ENCODE measurements around the gene CPM.
"Not testable (repeated sequence)": the region's sequence is repeated elsewhere in the genome, so short reads cannot be mapped to it uniquely, and the experiment has no call there.

The CPM gene

DNA sequence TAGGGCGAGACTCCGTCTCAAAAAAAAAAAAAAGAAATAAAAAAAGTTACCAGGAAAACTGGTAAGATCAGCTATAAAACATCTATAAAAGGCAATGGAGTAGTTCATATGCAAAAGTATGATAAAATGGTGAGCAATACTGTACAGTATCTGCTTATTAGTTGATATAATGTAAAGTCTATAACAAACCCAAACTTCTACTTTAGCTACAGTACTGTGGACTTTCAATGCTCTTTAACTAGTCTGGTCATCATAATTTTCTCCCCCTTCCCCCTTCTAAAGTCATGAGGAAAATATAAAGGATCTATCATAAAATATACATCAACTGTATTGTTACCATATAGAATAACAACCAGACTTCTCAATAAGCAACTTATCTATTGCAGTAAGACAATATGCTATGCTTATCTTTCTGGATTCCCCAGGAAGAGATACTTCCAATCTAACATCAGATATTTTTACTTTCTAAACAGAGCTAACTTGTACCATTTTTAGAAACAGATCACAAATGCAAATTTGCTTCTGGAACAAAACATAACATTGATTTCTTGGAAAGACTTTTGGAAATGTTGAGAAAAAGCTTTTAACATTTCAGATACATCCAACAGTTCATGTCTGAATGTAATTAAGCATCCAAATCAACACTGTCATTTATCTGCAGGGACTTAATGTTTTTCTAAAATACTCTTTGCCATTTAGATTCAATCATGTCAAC is 81.2 kb downstream of the CPM start:
- DNase-seq (ENCODE audit: low spot score) = no peak

DNA sequence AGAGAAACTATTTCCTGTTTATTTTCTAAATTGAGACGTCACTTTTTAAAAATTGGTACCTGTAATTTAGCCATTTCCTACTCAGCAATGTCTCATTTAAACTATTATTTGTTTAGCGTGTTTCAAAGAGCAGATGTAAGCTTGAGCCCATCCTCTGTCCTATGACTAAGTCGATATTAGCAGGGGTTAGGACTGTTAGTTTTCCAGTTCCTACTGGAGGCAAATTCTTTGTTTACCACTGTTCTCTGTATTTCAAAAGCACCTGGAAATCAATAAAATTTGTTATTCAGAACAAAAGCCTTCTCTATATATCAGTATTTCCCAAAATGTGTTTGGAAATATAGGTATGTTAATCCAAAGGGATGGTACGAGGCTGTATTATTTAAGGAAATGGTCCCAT is 82.6 kb downstream of the CPM start:
- no peak for DNase-seq (ENCODE audit: low spot score)

DNA sequence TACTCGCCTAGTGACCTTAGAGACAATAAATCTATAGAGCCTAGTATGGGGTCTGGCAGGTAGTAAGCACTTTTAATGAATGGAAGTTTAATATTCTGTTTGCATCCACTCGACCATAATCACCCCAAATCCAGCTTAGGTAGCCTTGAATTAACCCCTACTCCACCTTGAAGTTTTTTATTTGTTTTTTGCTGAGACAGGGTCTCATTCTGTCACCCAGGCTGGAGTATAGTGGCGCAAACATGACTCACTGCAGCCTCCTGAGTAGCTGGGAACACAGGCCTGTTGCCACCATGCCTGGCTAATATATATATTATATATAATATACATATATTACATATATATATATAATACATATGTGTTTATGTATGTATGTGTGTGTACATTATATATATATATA is 86.2 kb downstream of the CPM start:
- no peak for DNase-seq (ENCODE audit: low spot score)

DNA sequence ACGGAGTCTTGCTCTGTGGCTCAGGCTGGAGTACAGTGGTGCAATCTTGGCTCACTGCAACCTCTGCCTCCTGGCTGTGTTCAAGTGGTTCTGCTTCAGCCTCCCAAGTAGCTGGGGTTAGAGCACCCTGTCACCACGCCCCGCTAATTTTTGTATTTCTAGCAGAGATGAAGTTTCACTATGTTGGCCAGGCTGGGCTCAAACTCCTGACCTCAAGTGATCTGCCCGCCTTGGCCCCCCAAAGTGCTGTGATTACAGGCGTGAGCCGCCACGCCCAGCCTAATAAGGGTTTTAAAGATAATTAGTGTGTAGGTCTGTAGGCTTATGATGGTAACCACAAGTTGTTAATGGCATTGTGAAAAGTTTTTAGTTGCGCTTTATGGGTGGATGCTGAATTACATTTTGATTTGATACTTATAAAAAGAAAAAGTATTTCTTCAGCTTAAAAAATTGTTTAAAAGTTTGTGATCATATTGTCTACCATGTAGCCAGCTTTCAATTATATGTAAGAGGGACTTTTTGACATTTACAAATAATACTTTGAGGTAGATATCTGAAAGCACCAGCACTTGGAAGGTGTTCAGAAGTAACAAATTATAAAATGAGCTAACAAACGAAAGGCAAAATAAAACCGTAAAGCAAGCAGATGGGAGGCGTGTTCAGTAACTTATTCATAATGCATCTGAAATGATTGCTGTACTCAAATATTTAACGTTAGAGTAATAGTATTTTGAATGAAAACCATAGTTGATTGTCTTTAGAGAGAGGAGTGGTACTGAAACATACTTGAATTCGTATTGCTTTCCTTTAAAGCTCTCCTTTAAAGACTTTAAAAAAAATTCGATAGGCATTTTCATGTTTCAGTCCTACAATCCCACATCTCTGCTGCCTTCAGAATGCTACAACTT is 87.9 kb downstream of the CPM start:
- no peak for DNase-seq (ENCODE audit: low spot score)

DNA sequence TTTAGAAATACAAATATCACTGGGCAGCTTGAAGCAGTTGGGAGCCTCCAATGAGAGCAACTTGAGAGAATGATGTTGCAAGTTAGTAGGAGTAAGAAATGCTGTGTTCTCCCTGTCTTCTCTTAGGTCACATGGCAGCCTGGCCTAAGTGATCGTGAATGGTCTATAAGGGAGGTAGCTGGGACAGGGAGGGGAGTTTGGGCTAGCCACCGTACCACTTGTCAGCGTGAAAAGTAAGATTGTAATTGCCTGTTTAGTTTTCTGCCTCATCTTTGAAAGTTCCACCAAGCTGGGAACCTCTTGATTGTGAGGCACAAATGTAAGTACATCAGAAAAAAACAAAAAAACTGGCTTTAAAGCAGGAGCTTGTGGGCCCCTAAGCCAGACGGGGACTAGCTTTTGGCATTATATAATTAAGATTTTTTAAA is 88.6 kb downstream of the CPM start:
- no peak for DNase-seq (ENCODE audit: low spot score)

DNA sequence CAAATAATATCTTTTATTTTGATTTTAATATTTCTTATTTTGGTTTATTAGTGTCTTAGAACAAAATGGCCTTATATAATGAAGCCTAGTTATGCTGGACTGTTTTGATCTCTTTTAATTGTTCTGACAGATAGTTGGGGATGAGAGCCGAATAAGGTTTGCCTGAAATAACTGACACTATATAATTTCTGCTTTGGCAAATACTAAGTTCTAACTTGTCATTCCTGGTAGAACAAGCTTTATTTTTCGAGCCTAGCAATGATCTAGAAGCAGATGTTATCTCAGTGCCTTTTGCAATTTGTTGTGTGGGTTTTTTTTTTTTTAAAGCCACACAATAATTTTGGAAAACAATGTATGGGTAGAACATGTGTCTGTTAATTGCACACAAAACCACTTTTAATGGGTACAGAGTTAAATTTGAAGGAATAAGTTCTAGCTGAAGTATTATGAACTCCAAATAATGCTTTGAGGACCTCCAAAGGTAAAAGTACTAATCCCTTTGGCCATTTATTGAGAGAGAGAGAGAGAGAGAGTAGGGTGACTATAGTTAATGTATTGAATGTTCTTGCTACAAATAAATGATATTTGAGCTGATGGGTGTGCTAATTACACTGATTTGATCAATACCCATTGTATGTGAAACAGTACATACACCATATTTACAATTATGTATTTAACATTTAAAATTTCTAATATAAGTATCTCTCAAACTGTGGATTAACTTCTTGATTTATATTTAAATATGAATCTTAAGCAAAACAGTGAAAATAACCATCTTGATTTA is 90.0 kb downstream of the CPM start:
- DNase-seq (ENCODE audit: low spot score) = no peak

DNA sequence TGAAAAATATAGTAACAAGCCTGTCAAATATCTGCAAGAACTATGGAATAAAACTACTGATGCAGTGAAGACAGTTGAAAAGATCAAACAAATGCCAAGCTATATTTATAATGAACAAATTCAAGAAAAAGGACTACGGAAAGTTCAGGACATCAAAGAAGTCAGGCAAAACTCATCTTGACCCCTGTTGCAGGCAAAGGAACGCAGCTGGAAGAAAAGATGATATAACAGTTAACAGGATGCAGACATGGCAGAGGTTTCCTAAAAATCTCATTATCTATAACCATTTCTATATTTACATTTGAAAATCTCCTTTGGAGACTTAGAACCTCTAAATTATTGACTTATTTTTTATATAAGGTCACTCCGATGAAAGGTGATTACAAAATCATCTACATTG is 90.8 kb downstream of the CPM start:
- no peak for DNase-seq (ENCODE audit: low spot score)

DNA sequence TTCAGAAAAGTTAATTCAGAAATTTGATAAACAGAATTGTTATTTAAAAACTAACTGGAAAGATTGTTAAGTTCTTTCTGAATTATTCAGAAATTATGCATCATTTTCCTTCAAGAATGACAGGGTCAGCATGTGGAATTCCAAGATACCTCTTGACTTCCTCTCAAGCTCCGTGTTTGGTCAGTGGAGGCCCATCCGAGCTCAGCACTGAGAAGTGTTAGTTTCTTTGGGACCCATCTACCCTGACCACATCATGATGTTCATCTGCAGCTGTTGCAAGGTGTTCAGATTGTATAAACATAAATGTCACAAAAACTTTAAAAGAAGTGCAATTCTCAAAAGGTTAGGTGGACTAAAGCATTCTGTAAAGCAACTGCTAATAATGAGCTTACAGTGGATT is 91.3 kb downstream of the CPM start:
- DNase-seq (ENCODE audit: low spot score) = no peak

DNA sequence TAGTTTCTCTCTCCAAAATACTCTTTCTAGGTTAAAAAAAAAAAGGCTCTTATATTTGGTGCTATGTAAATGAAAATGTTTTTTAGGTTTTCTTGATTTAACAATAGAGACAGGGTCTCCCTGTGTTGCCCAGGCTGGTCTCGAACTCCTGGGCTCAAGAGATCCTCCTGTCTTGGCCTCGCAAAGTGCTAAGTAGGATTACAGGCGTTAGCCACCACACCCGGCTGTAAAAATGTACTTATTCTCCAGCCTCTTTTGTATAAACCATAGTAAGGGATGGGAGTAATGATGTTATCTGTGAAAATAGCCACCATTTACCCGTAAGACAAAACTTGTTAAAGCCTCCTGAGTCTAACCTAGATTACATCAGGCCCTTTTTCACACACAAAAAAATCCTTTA is 91.8 kb downstream of the CPM start:
- DNase-seq (ENCODE audit: low spot score) = not testable (repeated sequence)

DNA sequence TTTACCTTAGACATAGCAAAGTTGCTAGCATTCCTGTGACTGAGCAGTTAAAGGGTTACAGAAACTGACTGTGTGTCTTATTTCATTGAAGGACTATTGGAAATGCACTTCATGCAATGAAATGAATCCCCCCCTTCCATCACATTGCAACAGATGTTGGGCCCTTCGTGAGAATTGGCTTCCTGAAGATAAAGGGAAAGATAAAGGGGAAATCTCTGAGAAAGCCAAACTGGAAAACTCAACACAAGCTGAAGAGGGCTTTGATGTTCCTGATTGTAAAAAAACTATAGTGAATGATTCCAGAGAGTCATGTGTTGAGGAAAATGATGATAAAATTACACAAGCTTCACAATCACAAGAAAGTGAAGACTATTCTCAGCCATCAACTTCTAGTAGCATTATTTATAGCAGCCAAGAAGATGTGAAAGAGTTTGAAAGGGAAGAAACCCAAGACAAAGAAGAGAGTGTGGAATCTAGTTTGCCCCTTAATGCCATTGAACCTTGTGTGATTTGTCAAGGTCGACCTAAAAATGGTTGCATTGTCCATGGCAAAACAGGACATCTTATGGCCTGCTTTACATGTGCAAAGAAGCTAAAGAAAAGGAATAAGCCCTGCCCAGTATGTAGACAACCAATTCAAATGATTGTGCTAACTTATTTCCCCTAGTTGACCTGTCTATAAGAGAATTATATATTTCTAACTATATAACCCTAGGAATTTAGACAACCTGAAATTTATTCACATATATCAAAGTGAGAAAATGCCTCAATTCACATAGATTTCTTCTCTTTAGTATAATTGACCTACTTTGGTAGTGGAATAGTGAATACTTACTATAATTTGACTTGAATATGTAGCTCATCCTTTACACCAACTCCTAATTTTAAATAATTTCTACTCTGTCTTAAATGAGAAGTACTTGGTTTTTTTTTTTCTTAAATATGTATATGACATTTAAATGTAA is 93.5 kb downstream of the CPM start:
- no peak for DNase-seq (ENCODE audit: low spot score)

DNA sequence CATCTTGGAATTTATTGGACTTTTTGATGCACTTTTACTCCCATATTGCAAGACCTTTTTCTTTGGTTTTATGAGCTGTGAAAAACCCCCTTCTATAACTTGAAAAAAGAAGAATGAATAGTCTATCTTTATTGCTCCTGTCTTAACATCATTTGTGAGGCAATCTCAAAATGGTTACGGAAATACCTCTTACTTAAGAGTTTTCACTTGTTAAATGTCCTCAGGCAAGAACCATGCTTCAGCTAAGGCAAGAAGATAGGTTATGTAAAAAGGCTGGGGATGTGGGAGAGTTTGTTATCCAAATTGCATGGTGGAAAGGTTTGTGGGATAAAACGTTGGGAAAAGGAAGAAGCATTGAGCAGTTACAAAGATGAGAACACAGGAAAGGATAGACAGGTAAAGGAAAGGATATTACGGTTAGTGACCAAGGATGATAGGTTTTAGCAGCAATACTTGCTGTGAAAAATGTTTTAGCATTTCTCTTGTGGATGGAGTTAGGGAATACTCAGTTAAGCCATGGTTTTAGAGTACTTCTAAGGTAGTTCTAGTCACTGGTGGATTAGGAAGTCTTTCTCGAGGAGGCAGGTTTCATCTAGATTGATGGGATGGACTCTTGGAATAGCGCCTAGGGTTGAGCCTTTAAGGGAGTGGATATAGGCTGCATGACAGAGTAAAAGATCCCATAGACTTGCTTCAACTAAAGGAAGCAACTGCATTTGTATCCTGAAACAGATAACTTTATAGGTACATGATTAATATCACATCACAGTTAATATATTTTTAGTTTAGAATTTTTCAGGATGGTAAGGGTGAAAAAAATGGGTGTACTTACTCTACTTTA is 94.7 kb downstream of the CPM start:
- DNase-seq (ENCODE audit: low spot score) = no peak

DNA sequence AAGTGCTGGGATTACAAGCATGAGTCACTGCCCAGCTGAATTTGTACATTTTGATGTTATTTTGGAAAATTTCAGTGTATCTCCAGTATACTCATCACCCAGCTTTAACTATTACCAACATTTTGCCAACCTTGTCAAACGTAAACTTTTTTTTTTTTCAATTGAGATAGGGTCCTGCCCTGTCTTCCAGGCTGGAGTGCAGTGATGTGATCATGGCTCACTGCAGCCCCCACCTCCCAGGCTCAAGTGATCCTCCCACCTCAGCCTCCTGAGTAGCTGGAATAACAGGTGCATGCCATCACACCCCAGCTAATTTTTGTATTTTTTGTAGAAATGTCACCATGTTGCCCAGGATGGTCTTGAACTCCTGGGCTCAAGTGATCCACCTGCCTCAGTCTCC is 95.8 kb downstream of the CPM start:
- DNase-seq (ENCODE audit: low spot score) = no peak

DNA sequence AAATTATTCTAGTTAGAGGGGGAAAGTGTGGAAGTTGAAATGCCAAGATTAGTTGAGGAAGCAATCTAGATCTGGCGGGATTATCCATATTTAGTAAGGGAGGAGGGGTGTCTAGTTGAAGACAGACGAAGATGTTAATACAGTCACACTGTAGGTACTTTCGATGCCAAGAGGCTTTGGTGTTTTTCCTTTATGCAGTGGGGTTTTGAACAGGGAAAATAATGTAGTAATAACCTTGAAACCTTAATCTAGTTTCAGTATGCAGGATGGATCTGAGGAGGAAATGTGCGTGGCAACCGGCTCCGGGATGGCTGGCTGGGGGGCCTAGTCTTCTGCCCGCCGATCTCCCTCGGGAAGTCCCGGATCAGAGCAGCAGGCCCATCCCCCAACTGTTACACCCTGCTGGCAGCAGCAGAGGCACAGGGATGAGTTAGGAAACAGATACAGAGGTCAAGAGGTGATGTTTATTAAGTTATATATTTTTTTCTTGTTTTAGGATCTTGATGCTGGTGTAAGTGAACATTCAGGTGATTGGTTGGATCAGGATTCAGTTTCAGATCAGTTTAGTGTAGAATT is 97.5 kb downstream of the CPM start:
- no peak for DNase-seq (ENCODE audit: low spot score)

DNA sequence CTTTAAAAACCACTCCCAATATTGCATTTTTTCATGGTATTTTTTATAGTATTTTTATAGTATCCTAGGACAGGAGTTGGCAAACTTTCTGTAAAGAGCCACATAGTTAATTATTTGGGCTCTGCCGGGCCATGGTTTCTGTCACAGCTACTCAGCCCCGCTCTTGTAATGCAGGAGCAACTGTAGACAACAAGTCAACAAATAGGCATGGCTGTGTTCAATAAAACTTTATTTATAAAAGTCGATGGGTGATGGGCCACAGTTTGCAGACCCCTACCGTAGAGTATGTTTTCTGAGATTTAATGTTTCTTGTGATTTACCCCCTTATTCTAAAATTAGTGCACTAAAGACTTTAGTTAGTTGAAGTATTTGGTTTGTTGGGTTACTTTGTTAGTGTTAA is 99.5 kb downstream of the CPM start:
- DNase-seq (ENCODE audit: low spot score) = no peak

DNA sequence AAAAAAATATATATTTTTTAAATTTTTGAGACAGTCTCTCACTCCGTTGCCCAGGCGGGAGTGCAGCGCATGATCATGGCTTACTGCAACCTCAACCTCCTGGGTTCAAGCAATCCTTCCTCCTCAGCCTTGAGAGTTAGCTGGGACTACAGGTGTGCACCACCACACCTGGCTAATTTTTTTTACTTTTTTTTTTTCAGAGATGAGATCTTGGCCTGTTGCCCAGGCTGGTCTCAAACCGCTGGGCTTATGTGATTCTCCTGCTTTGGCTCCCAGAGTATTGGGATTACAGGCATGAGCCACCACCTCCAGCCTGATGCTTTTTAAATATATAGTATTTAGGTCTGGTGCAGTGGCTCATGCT is 100.5 kb downstream of the CPM start:
- DNase-seq (ENCODE audit: low spot score) = no peak

DNA sequence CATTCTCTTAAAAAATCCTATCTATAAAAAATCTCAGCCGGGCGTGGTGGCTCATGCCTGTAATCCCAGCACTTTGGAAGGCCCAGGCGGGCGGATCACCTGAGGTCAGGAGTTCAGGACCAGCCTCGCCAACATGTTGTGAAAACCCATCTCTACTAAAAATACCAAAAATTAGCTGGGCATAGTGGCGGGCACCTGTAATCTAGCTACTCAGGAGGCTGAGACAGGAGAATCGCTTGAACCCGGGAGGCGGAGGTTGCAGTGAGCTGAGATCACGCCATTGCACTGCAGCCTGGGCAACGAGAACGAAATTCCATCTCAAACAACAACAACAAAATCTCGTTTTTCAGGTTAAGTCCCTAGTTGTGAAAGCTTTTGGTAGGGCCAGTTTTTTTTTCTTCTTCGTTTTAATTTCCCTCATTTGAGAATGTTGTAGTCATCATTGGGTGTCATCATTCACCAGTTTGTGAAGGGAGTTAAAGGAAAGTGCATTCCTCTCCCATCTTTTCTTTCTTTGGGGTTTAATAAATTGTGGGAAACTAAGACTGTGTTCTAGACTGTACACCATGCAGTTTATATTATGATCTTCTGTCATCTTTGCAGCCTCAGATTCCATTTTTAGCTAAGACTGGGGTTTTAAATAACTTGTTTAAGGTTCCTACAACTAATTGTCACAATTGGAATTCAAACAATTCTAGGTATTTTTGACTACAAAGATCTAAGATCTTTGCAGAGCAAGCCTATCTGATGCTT is 101.0 kb downstream of the CPM start:
- no peak for DNase-seq (ENCODE audit: low spot score)

DNA sequence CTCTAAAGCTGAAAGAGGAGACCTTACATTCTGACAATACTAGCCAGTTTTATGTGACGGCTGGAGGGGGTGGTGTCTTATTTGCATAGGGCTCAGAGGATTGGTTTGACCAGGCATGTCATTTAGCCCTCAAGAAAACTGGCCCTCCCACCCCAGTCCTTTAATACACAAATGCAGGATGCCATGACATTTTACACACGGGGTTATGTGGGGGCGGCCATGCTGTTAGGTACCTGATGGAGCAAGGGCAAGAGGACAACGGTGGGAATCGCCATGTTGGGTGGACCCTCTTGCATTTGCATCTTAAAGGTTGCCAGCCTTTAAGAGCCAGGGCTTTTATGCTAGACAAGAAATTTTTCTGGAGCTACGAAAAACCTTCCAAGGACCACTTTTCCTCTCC is 101.7 kb downstream of the CPM start:
- DNase-seq (ENCODE audit: low spot score) = no peak

DNA sequence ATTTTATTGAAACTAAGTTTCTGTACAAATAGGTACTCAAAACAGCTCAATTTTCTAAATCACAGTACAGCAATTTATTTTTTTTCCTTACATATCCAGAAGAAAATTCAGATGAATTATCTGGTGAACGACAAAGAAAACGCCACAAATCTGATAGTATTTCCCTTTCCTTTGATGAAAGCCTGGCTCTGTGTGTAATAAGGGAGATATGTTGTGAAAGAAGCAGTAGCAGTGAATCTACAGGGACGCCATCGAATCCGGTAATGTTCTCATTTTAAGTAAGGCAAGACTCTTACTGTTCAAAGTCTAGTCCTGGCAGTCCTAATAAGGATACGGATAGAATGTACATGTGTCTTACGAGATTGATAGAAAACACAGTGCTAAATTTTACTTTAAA is 104.3 kb downstream of the CPM start:
- DNase-seq (ENCODE audit: low spot score) = no peak

DNA sequence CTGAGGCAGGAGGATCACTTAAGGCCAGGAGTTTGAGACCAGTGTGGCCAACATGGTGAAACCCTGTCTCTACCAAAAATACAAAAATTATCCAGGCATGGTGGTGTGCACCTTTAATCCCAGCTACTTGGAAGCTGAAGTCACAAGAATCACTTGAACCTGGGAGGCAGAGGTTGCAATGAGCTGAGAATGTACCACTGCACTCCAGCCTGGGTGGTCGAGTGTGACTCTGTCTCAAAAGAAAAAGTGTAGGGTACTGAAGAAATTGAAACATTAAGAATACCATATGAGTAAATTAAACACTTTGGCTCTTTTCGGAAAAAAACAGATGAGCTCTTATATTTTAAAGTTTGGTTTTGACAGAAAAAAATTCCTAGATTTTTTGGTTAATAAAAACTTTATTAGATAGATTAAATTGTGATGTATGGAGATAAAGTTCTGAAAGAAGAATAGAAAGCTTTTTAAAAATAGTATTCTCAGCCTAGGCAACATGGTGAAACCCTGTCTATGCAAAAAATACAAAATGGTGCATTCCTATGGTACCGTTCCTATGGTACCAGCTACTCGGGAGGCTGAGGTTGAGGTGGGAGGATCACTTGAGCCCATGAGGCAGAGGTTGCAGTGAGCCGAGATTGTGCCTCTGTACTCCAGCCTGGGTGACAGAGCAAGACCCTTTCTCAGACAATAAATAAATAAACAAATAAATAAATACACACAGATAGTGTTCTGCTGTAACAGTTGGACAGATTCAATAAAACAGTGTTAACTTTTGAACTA is 104.9 kb downstream of the CPM start:
- DNase-seq (ENCODE audit: low spot score) = no peak

Data from CD4-positive, alpha-beta T cell treated with Interleukin-2 at 100 ng/mL for 4 hours (primary cell).